GM23338 (cell line): ENCODE results near the gene NXF1. TPM values are rescaled to one million over a fixed set of nuclear protein-coding genes. Genes with fewer than 3 reads are reported as not detected.

Source experiments
- CREB1 ChIP-seq: fragments of 250-450 bp; sonication (Bioruptor Pico); IDR thresholded peaks from 2 replicates; pipeline ENCODE4 v1.5.0; 2020; ENCODE audit warnings: low read depth, mild to moderate bottlenecking, moderate library complexity
- CTCF ChIP-seq, 2 experiments: fragments of 200-600 bp in 1 of 2; sonication (generic) in 1 of 2; conservative IDR thresholded peaks; 2 replicates each; pipeline versions ENCODE4 v1.5.1 to v1.6.1; 2016 to 2017; ENCODE audit warnings: antibody characterized with exemption in 2 of 2, low read depth in 2 of 2, mild to moderate bottlenecking in 2 of 2, moderate library complexity in 1 of 2
- EZH2 ChIP-seq: fragments of 200-600 bp; sonication (generic); IDR thresholded peaks from one replicate; pipeline ENCODE4 v1.8.0; 2017; ENCODE audit warnings: antibody characterized with exemption, mild to moderate bottlenecking, low read depth; ENCODE audit not compliant: unreplicated experiment
- EZH2phosphoT487 ChIP-seq: fragments of 200-600 bp; sonication (generic); IDR thresholded peaks from one replicate; pipeline ENCODE4 v1.8.1; 2018; ENCODE audit warnings: antibody characterized with exemption; ENCODE audit not compliant: unreplicated experiment
- NANOG ChIP-seq: IDR thresholded peaks from 2 replicates; pipeline ENCODE4 v1.6.1; 2016; ENCODE audit warnings: antibody characterized with exemption, borderline replicate concordance
- ZNF114 ChIP-seq: fragments of 250-450 bp; sonication (Bioruptor Pico); IDR thresholded peaks from 2 replicates; pipeline ENCODE4 v1.5.0; 2020; ENCODE audit warnings: mild to moderate bottlenecking, moderate library complexity
- ZNF331 ChIP-seq: fragments of 250-450 bp; sonication (Bioruptor Pico); IDR thresholded peaks from 2 replicates; pipeline ENCODE4 v1.5.0; 2020; ENCODE audit warnings: low read depth, mild to moderate bottlenecking, moderate library complexity
- ZNF462 ChIP-seq: fragments of 250-450 bp; sonication (Bioruptor Pico); IDR thresholded peaks from 2 replicates; pipeline ENCODE4 v1.5.0; 2020; ENCODE audit warnings: mild to moderate bottlenecking, moderate library complexity
- polyA plus RNA-seq: library from polyadenylated mRNA; unstranded; fragments of >200 nt; fragmentation: Nextera tagmentation; extraction: Ambion mirVana; gene quantifications from 2 replicates; pipeline ENCODE4 v1.2.1, GENCODE V29; 2016
- total RNA-seq: library from RNA; depleted of rRNA; stranded (reverse); fragments of >200 nt; shearing (Covaris generic); gene quantifications from 2 replicates; pipeline ENCODE4 v1.2.3, GENCODE V29; 2014

Gene NXF1
- total and polyA plus RNA-seq, 2 experiments from 2014 or later = 31.7 to 31.8 TPM

- TF ChIP-seq ZNF462 (CRISPR knock-in tag) (no peak), EZH2 (no peak), ZNF114 (CRISPR knock-in tag) (no peak), CTCF (conservative IDR thresholded peaks at IDR 0.05; ENCODE audit: low read depth in 2 of 2) (no peak), EZH2phosphoT487 (no peak), ZNF331 (no peak), CREB1 (no peak), NANOG (no peak)
These were observed 761 bp upstream of the NXF1 start (continued) for GRCh38 chr11:62805961-62806441.
